Left lobe of liver (tissue), 1 donor: ENCODE measurements around the gene FASTKD3. TPM values are rescaled to one million over a fixed set of nuclear protein-coding genes. Genes with fewer than 3 reads are reported as not detected.

Experiments
- total RNA-seq: library from RNA; stranded (reverse); gene quantifications from one replicate; pipeline ENCODE4 v1.2.1, GENCODE V29; 2021
- donor health status: DM: no; HTN: yes; CAD: no.

Gene FASTKD3
- total RNA-seq, 1 donor from 2014 or later = 3.7 TPM

Other genes with a start within 250 kb of the FASTKD3 start
- 0.48 TPM for gene CFAP90, start 17.9 kb downstream of the FASTKD3 start, total RNA-seq
- 29.1 TPM for gene MTRR, start 117 bp upstream of the FASTKD3 start, total RNA-seq